OCI-LY3 (cell line): ENCODE data around the gene GGA2.

ENCODE experiments used
- EZH2phosphoT487 ChIP-seq: fragments of 200-600 bp; shearing (Covaris generic); IDR thresholded peaks from 2 replicates; pipeline ENCODE4 v1.6.1; 2018; ENCODE audit warnings: antibody characterized with exemption, mixed run types, low read depth
- TF ChIP-seq, protein P1 (sequence below): fragments of 200-600, 300-600 bp; sonication (generic); IDR thresholded peaks from 2 replicates; pipeline ENCODE4 v1.5.1; 2014; ENCODE audit warnings: antibody characterized with exemption, low read length, low read depth

GRCh38 chr16:23514381-23515152 is 4.3 kb upstream of the GGA2 start:
- TF ChIP-seq, protein P1, sequence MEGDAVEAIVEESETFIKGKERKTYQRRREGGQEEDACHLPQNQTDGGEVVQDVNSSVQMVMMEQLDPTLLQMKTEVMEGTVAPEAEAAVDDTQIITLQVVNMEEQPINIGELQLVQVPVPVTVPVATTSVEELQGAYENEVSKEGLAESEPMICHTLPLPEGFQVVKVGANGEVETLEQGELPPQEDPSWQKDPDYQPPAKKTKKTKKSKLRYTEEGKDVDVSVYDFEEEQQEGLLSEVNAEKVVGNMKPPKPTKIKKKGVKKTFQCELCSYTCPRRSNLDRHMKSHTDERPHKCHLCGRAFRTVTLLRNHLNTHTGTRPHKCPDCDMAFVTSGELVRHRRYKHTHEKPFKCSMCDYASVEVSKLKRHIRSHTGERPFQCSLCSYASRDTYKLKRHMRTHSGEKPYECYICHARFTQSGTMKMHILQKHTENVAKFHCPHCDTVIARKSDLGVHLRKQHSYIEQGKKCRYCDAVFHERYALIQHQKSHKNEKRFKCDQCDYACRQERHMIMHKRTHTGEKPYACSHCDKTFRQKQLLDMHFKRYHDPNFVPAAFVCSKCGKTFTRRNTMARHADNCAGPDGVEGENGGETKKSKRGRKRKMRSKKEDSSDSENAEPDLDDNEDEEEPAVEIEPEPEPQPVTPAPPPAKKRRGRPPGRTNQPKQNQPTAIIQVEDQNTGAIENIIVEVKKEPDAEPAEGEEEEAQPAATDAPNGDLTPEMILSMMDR: no peak
- no peak for TF ChIP-seq EZH2phosphoT487
